ENCODE results near the gene PTPRN2. TPM values are rescaled to one million over a fixed set of nuclear protein-coding genes. Genes with fewer than 3 reads are reported as not detected.
A peak's percentile ranks its signal among the peaks of the same experiment; 100 is the strongest.

The PTPRN2 gene
- total and polyA plus RNA-seq, 4 experiments from 2014 or later = 1.7 to 2.6 (median 1.9) TPM

- Histone ChIP-seq H3K4me1 (ENCODE audit: insufficient read depth, low read length) (peaks cover 51% of the 10 kb centered on the region), H3K27me3 (ENCODE audit: insufficient read depth, low read length) (no peaks in the 10 kb centered on the region), H3K4me3 (ENCODE audit: low read length in 2 of 2) (no peak overlapping the region), H3K36me3 (ENCODE audit: insufficient read depth, low read length) (no peaks in the 10 kb centered on the region), H3K9me3 (ENCODE audit: control insufficient read depth in 1 of 2, low read length in 2 of 2) (no peaks in the 10 kb centered on the region), H3K27ac (ENCODE audit: low read depth, low read length) (no peak overlapping the region)
- POLR2A ChIA-PET (ENCODE audit: partially characterized antibody) = no interaction called here
- Mint-ChIP-seq H3K4me1 (peaks cover 34 to 69% (median 55%) of the 10 kb centered on the region in 4 donors), H3K36me3 (no peaks in the 10 kb centered on the region), H3K27me3 (no peaks in the 10 kb centered on the region), H3K27ac (peak overlapping the region in 2 of 7 donors; percentile 4 to 43), H3K9me3 (no peaks in the 10 kb centered on the region), H3K4me3 (peak overlapping the region in 1 of 8 donors; percentile 25)
- intact Hi-C loops (cut with micrococcal nuclease) = no loop called here
- CTCF ChIA-PET (ENCODE audit: partially characterized antibody) = interaction anchor here (0.8 to 2.8 kb wide), 4 partner anchors 9 to 191 kb away, joined by 3 to 8 read pairs (median 4); no protein-coding TSS in a partner anchor
- no peak for DNase-seq
Measured at GRCh38 chr7:157623556-157623955, 964.1 kb downstream of the PTPRN2 start.

GRCh38 chr7:157622408-157623205 is 965.0 kb downstream of the PTPRN2 start:
- Mint-ChIP-seq H3K27me3 (no peaks in the 10 kb centered on the region), H3K27ac (peak overlapping the region in 4 of 7 donors; percentile 56 to 78 (median 69)), H3K4me1 (peaks cover 27 to 60% (median 47%) of the 10 kb centered on the region in 4 donors), H3K36me3 (no peaks in the 10 kb centered on the region), H3K4me3 (peak overlapping the region in 5 of 8 donors; percentile 25 to 62 (median 58)), H3K9me3 (no peaks in the 10 kb centered on the region)
- ChIA-PET CTCF (ENCODE audit: partially characterized antibody) (interaction anchor here (0.8 to 2.8 kb wide), 4 partner anchors 8 to 190 kb away, joined by 3 to 8 read pairs (median 4); no protein-coding TSS in a partner anchor), POLR2A (ENCODE audit: partially characterized antibody) (interaction anchor here (0.6 to 0.8 kb wide), 2 partner anchors 10 to 69 kb away, joined by 3 read pairs; no protein-coding TSS in a partner anchor)
- peaks cover 41% of the 10 kb centered on the region for H3K4me1 ChIP-seq (ENCODE audit: insufficient read depth, low read length)
- H3K27me3 ChIP-seq (ENCODE audit: insufficient read depth, low read length) = no peaks in the 10 kb centered on the region
- intact Hi-C loops (cut with micrococcal nuclease) = no loop called here
- H3K36me3 ChIP-seq (ENCODE audit: insufficient read depth, low read length) = no peaks in the 10 kb centered on the region
- DNase-seq = no peak
- no peak overlapping the region for H3K27ac ChIP-seq (ENCODE audit: low read depth, low read length)
- no peaks in the 10 kb centered on the region for H3K9me3 ChIP-seq (ENCODE audit: control insufficient read depth in 1 of 2, low read length in 2 of 2)
- no peak overlapping the region for H3K4me3 ChIP-seq (ENCODE audit: low read length in 2 of 2)

- peak in 4 of 5 donors; percentile 25 to 34 (median 30) for DNase-seq
- Mint-ChIP-seq H3K4me1 (peaks cover 21 to 53% (median 41%) of the 10 kb centered on the region in 4 donors), H3K36me3 (no peaks in the 10 kb centered on the region), H3K4me3 (peak overlapping the region in 5 of 8 donors; percentile 20 to 62 (median 30)), H3K27ac (peak overlapping the region in 5 of 7 donors; percentile 56 to 78 (median 67)), H3K9me3 (no peaks in the 10 kb centered on the region), H3K27me3 (no peaks in the 10 kb centered on the region)
- Histone ChIP-seq H3K36me3 (ENCODE audit: insufficient read depth, low read length) (no peaks in the 10 kb centered on the region), H3K4me3 (ENCODE audit: low read length in 2 of 2) (no peak overlapping the region), H3K9me3 (ENCODE audit: control insufficient read depth in 1 of 2, low read length in 2 of 2) (no peaks in the 10 kb centered on the region), H3K4me1 (ENCODE audit: insufficient read depth, low read length) (peaks cover 35% of the 10 kb centered on the region), H3K27ac (ENCODE audit: low read depth, low read length) (no peak overlapping the region), H3K27me3 (ENCODE audit: insufficient read depth, low read length) (no peaks in the 10 kb centered on the region)
- CTCF ChIA-PET (ENCODE audit: partially characterized antibody) = interaction anchor here (2.8 kb wide), 1 partner anchor 14 kb away, joined by 8 read pairs; no protein-coding TSS in a partner anchor
- POLR2A ChIA-PET (ENCODE audit: partially characterized antibody) = interaction anchor here (0.6 kb wide), 1 partner anchor 9 kb away, joined by 3 read pairs; no protein-coding TSS in a partner anchor
- intact Hi-C loops (cut with micrococcal nuclease) = no loop called here
Measured at GRCh38 chr7:157622000-157622399, 965.6 kb downstream of the PTPRN2 start.

- Histone ChIP-seq H3K4me1 (ENCODE audit: insufficient read depth, low read length) (peaks cover 27% of the 10 kb centered on the region), H3K36me3 (ENCODE audit: insufficient read depth, low read length) (no peaks in the 10 kb centered on the region), H3K27ac (ENCODE audit: low read depth, low read length) (no peak overlapping the region), H3K9me3 (ENCODE audit: control insufficient read depth in 1 of 2, low read length in 2 of 2) (no peaks in the 10 kb centered on the region), H3K27me3 (ENCODE audit: insufficient read depth, low read length) (no peaks in the 10 kb centered on the region), H3K4me3 (ENCODE audit: low read length in 2 of 2) (no peak overlapping the region)
- no peaks in the 10 kb centered on the region for H3K9me3 Mint-ChIP-seq
- no peak for DNase-seq
- peaks cover 15 to 46% (median 33%) of the 10 kb centered on the region in 4 donors for H3K4me1 Mint-ChIP-seq
- intact Hi-C loops (cut with micrococcal nuclease) = no loop called here
- ChIA-PET CTCF (ENCODE audit: partially characterized antibody) (interaction anchor here (2.8 kb wide), 1 partner anchor 15 kb away, joined by 8 read pairs; no protein-coding TSS in a partner anchor), POLR2A (ENCODE audit: partially characterized antibody) (no interaction called here)
- no peak overlapping the region for H3K4me3 Mint-ChIP-seq
- no peak overlapping the region for H3K27ac Mint-ChIP-seq
- no peaks in the 10 kb centered on the region for H3K36me3 Mint-ChIP-seq
- H3K27me3 Mint-ChIP-seq = no peaks in the 10 kb centered on the region
Measured at GRCh38 chr7:157621131-157621681, 966.4 kb downstream of the PTPRN2 start.

- no peaks in the 10 kb centered on the region for H3K9me3 Mint-ChIP-seq
- H3K9me3 ChIP-seq (ENCODE audit: control insufficient read depth in 1 of 2, low read length in 2 of 2) = no peaks in the 10 kb centered on the region
- no peaks in the 10 kb centered on the region for H3K36me3 Mint-ChIP-seq
- CTCF ChIA-PET (ENCODE audit: partially characterized antibody) = no interaction called here
- no peaks in the 10 kb centered on the region for H3K27me3 ChIP-seq (ENCODE audit: insufficient read depth, low read length)
- DNase-seq = no peak
- H3K4me3 ChIP-seq (ENCODE audit: low read length in 2 of 2) = no peak overlapping the region
- no peak overlapping the region for H3K27ac Mint-ChIP-seq
- no peak overlapping the region for H3K4me3 Mint-ChIP-seq
- intact Hi-C loops (cut with micrococcal nuclease) = no loop called here
- peaks cover 12 to 40% (median 28%) of the 10 kb centered on the region in 4 donors for H3K4me1 Mint-ChIP-seq
- peaks cover 21% of the 10 kb centered on the region for H3K4me1 ChIP-seq (ENCODE audit: insufficient read depth, low read length)
- POLR2A ChIA-PET (ENCODE audit: partially characterized antibody) = no interaction called here
- H3K27me3 Mint-ChIP-seq = no peaks in the 10 kb centered on the region
- no peaks in the 10 kb centered on the region for H3K36me3 ChIP-seq (ENCODE audit: insufficient read depth, low read length)
- no peak overlapping the region for H3K27ac ChIP-seq (ENCODE audit: low read depth, low read length)
Measured at GRCh38 chr7:157620616-157621015, 967.0 kb downstream of the PTPRN2 start.

GRCh38 chr7:157619753-157620525 is 967.7 kb downstream of the PTPRN2 start:
- H3K27ac Mint-ChIP-seq = peak overlapping the region in 1 of 7 donors; percentile 79
- ChIA-PET CTCF (ENCODE audit: partially characterized antibody) (no interaction called here), POLR2A (ENCODE audit: partially characterized antibody) (no interaction called here)
- DNase-seq = no peak
- no peaks in the 10 kb centered on the region for H3K27me3 Mint-ChIP-seq
- peaks cover 0 to 2% (median 0%) of the 10 kb centered on the region in 8 donors for H3K9me3 Mint-ChIP-seq
- no peaks in the 10 kb centered on the region for H3K27me3 ChIP-seq (ENCODE audit: insufficient read depth, low read length)
- H3K4me1 Mint-ChIP-seq = peaks cover 12 to 34% (median 22%) of the 10 kb centered on the region in 4 donors
- no peak overlapping the region for H3K4me3 Mint-ChIP-seq
- H3K9me3 ChIP-seq (ENCODE audit: control insufficient read depth in 1 of 2, low read length in 2 of 2) = no peaks in the 10 kb centered on the region
- H3K4me1 ChIP-seq (ENCODE audit: insufficient read depth, low read length) = peaks cover 19% of the 10 kb centered on the region
- no peaks in the 10 kb centered on the region for H3K36me3 ChIP-seq (ENCODE audit: insufficient read depth, low read length)
- H3K36me3 Mint-ChIP-seq = no peaks in the 10 kb centered on the region
- intact Hi-C loops (cut with micrococcal nuclease) = no loop called here
- H3K4me3 ChIP-seq (ENCODE audit: low read length in 2 of 2) = no peak overlapping the region
- H3K27ac ChIP-seq (ENCODE audit: low read depth, low read length) = no peak overlapping the region

Measured in CD4-positive, alpha-beta memory T cell (primary cell).